ENCODE measurements around the gene IFT22. TPM values are rescaled to one million over a fixed set of nuclear protein-coding genes. Genes with fewer than 3 reads are reported as not detected.
A peak's percentile ranks its signal among the peaks of the same experiment; 100 is the strongest.

The IFT22 gene
- total RNA-seq, 1 experiment from 2014 or later = 41.9 TPM

DNA sequence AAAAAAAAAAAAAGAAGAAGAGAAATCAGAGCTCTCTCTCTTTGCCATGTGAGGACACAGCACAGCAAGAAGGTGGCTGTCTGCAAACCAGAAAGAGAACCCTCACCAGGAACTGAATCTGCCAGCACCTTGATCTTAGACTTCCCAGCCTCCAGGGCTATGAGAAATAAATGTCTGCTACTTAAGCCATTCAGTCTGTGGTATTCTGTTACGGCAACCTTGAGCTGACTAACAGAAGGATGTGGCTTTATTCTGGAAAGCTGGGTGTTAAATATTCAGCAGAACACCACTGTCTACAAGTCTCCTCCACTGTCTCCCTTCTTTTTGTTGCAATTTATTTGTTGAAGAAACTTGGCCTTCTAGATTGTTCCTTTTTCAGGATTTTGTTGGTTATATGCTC, 46.1 kb upstream of the IFT22 start:
- ChIA-PET POLR2A (ENCODE audit: low non-redundant PET) (interaction anchor here (0.6 to 0.8 kb wide), 2 partner anchors 57 to 1037 kb away, joined by 4 to 9 read pairs; no protein-coding TSS in a partner anchor), CTCF (no interaction called here)
- TF ChIP-seq, protein P1, sequence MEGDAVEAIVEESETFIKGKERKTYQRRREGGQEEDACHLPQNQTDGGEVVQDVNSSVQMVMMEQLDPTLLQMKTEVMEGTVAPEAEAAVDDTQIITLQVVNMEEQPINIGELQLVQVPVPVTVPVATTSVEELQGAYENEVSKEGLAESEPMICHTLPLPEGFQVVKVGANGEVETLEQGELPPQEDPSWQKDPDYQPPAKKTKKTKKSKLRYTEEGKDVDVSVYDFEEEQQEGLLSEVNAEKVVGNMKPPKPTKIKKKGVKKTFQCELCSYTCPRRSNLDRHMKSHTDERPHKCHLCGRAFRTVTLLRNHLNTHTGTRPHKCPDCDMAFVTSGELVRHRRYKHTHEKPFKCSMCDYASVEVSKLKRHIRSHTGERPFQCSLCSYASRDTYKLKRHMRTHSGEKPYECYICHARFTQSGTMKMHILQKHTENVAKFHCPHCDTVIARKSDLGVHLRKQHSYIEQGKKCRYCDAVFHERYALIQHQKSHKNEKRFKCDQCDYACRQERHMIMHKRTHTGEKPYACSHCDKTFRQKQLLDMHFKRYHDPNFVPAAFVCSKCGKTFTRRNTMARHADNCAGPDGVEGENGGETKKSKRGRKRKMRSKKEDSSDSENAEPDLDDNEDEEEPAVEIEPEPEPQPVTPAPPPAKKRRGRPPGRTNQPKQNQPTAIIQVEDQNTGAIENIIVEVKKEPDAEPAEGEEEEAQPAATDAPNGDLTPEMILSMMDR (conservative IDR thresholded peaks at IDR 0.05; ENCODE audit: low read depth, low read length) = no peak
- no peak for TF ChIP-seq EZH2 (IDR thresholded peaks at IDR 0.05; ENCODE audit: borderline replicate concordance, low read depth, low read length, poor library complexity, severe bottlenecking)
- Histone ChIP-seq H3K9me3 (ENCODE audit: low read depth, low read length, poor library complexity, severe bottlenecking) (no peaks in the 10 kb centered on the region), H3K27ac (ENCODE audit: low read depth, low read length, poor library complexity, severe bottlenecking) (no peak overlapping the region), H3K4me1 (ENCODE audit: insufficient read depth, low read length, poor library complexity, severe bottlenecking) (no peaks in the 10 kb centered on the region), H3K4me3 (ENCODE audit: low read depth, low read length, poor library complexity, severe bottlenecking) (no peak overlapping the region), H3K27me3 (replicated peaks; ENCODE audit: insufficient read depth, low read depth, low read length, poor library complexity) (peaks cover 3% of the 10 kb centered on the region), H3K36me3 (ENCODE audit: insufficient read depth, low read length, poor library complexity, severe bottlenecking) (no peaks in the 10 kb centered on the region)
- BruUV-seq (replicated peaks) = no TSS peak
- intact Hi-C loops (cut with micrococcal nuclease; ENCODE audit: unreplicated experiment) = no loop called here
- DNase-seq (ENCODE audit: low spot score) = no peak

DNA sequence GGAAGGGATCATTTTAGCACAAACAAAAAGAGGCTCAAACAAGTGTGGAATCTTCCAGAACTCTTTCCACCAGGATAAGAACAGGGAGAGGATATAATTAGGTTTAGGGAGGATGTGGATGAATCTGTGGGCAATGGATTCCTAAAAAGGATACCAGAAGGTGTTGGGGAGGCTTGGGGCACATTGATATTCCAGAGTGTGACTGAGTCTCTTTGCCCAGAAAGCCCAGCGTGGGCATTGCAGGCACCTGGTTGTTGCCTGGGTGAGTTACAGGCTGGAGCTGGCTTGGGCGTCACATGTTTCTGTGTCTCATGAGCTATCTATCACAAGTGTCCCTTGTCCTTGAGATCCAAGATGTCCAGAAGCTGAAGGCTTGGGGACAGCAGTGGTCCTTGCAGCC, 44.3 kb upstream of the IFT22 start:
- Histone ChIP-seq H3K36me3 (ENCODE audit: insufficient read depth, low read length, poor library complexity, severe bottlenecking) (no peaks in the 10 kb centered on the region), H3K27me3 (replicated peaks; ENCODE audit: insufficient read depth, low read depth, low read length, poor library complexity) (peaks cover 14% of the 10 kb centered on the region), H3K27ac (ENCODE audit: low read depth, low read length, poor library complexity, severe bottlenecking) (no peak overlapping the region), H3K9me3 (ENCODE audit: low read depth, low read length, poor library complexity, severe bottlenecking) (no peaks in the 10 kb centered on the region), H3K4me1 (ENCODE audit: insufficient read depth, low read length, poor library complexity, severe bottlenecking) (no peaks in the 10 kb centered on the region), H3K4me3 (ENCODE audit: low read depth, low read length, poor library complexity, severe bottlenecking) (no peak overlapping the region)
- POLR2A ChIA-PET (ENCODE audit: low non-redundant PET) = no interaction called here
- intact Hi-C loops (cut with micrococcal nuclease; ENCODE audit: unreplicated experiment) = loop anchor here (2.0 kb wide), 2 partner anchors 75 to 143 kb away; no protein-coding TSS in a partner anchor
- no peak for DNase-seq (ENCODE audit: low spot score)
- TF ChIP-seq EZH2 (IDR thresholded peaks at IDR 0.05; ENCODE audit: borderline replicate concordance, low read depth, low read length, poor library complexity, severe bottlenecking) = no peak
- TF ChIP-seq, protein P1 (conservative IDR thresholded peaks at IDR 0.05; ENCODE audit: low read depth, low read length) = no peak
- BruUV-seq (replicated peaks) = no TSS peak
- CTCF ChIA-PET = no interaction called here

DNA sequence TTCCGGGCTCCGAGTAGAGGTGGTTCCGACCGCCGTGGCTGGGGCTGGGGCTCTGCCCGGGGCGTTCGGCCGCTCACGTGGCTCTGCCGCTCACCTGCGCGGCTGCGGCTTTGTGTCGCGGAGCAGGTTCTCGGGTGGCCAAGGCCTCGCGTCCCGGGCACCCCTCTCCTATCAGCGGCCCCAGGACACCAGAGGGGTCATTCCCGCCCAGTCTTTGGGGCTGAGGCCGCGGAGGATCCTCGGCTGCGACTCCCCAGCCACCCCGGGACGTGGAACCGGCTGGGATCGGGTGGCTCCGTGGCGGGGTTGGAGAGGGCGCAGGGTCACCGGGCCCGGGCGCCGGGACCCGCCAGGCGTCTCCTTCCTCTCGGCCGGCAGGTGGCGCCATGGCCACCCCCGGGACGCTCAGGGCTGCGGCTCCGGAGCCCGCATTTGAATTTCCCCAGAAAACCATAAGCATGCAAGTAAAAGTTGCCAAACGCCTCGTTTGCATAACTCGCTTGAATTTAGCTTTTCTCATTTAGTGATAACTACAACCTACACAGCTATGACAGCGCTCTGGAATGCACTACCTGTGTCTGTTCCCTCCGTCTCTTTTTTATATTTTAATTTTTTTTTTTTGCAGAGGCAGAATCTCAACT, 42.2 kb upstream of the IFT22 start:
- no peak overlapping the region for H3K27ac ChIP-seq (ENCODE audit: low read depth, low read length, poor library complexity, severe bottlenecking)
- TF ChIP-seq, protein P1 (conservative IDR thresholded peaks at IDR 0.05; ENCODE audit: low read depth, low read length) = peak; percentile 92
- TF ChIP-seq EZH2 (IDR thresholded peaks at IDR 0.05; ENCODE audit: borderline replicate concordance, low read depth, low read length, poor library complexity, severe bottlenecking) = no peak
- ChIA-PET CTCF (interaction anchor here (0.7 to 2.1 kb wide), 4 partner anchors 47 to 908 kb away, joined by 3 to 10 read pairs (median 7); no protein-coding TSS in a partner anchor), POLR2A (ENCODE audit: low non-redundant PET) (no interaction called here)
- BruUV-seq (replicated peaks) = no TSS peak
- peak; percentile 72 for DNase-seq (ENCODE audit: low spot score)
- no peaks in the 10 kb centered on the region for H3K9me3 ChIP-seq (ENCODE audit: low read depth, low read length, poor library complexity, severe bottlenecking)
- no peaks in the 10 kb centered on the region for H3K4me1 ChIP-seq (ENCODE audit: insufficient read depth, low read length, poor library complexity, severe bottlenecking)
- H3K4me3 ChIP-seq (ENCODE audit: low read depth, low read length, poor library complexity, severe bottlenecking) = peak overlapping the region; percentile 61
- H3K36me3 ChIP-seq (ENCODE audit: insufficient read depth, low read length, poor library complexity, severe bottlenecking) = no peaks in the 10 kb centered on the region
- intact Hi-C loops (cut with micrococcal nuclease; ENCODE audit: unreplicated experiment) = loop anchor here (2.0 kb wide), 2 partner anchors 77 to 145 kb away; no protein-coding TSS in a partner anchor
- H3K27me3 ChIP-seq (replicated peaks; ENCODE audit: insufficient read depth, low read depth, low read length, poor library complexity) = peaks cover 14% of the 10 kb centered on the region

All from A673 (cell line).